Fibroblast of villous mesenchyme (primary cell): ENCODE data around the gene MAN1C1. TPM values are rescaled to one million over a fixed set of nuclear protein-coding genes. Genes with fewer than 3 reads are reported as not detected.

Experiments
- DNase-seq: peaks from one replicate; pipeline ENCODE4 v3.0.0-alpha.2; 2010; ENCODE audit warnings: low read depth
- H3K4me3 ChIP-seq: 2 replicates; pipeline ENCODE4 v1.5.1; 2011; ENCODE audit warnings: low read depth, mild to moderate bottlenecking, low read length
- CTCF ChIP-seq: IDR thresholded peaks from 2 replicates; pipeline ENCODE4 v1.5.1; 2012; ENCODE audit warnings: low read depth, mild to moderate bottlenecking, low read length; ENCODE audit not compliant: insufficient read depth
- total RNA-seq: library from RNA; depleted of rRNA; stranded (reverse); fragments of >200 nt; gene quantifications from 2 replicates; pipeline ENCODE4 v1.2.3, GENCODE V29; 2012

Gene MAN1C1
- total RNA-seq, 1 donor, result 5.2 TPM

- no peak for DNase-seq
- H3K4me3 ChIP-seq, result no peak overlapping the region
- no peak for TF ChIP-seq CTCF
Measured at GRCh38 chr1:25673962-25674806, 57.6 kb downstream of the MAN1C1 start.

GRCh38 chr1:25674807-25675084, 58.2 kb downstream of the MAN1C1 start:
- no peak overlapping the region for H3K4me3 ChIP-seq
- no peak for DNase-seq
- no peak for TF ChIP-seq CTCF

- TF ChIP-seq CTCF, result no peak
- H3K4me3 ChIP-seq, result no peak overlapping the region
- no peak for DNase-seq
Measured at GRCh38 chr1:25675729-25676476, 59.3 kb downstream of the MAN1C1 start.

- DNase-seq, result no peak
- no peak for TF ChIP-seq CTCF
- H3K4me3 ChIP-seq, result no peak overlapping the region
Measured at GRCh38 chr1:25676488-25676887, 59.9 kb downstream of the MAN1C1 start.

- no peak for DNase-seq
- H3K4me3 ChIP-seq, result no peak overlapping the region
- no peak for TF ChIP-seq CTCF
Measured at GRCh38 chr1:25677193-25677773, 60.7 kb downstream of the MAN1C1 start.

GRCh38 chr1:25679171-25679570, 62.6 kb downstream of the MAN1C1 start:
- no peak for TF ChIP-seq CTCF
- DNase-seq, result no peak
- no peak overlapping the region for H3K4me3 ChIP-seq
